A673 (cell line): ENCODE data around the gene PLEKHA6. TPM values are rescaled to one million over a fixed set of nuclear protein-coding genes. Genes with fewer than 3 reads are reported as not detected.

Experiments
- BruUV-seq: library from RNA; stranded (reverse); fragments of 400-500 nt; replicated peaks from 2 replicates; lab custom pipeline; 2021; lab: Mats Ljungman, UMichigan
- CTCF ChIA-PET: fragments of 300-600 bp; sonication (Branson Sonifier 250); formaldehyde crosslinking; loops from one replicate; lab custom pipeline; 2022; ENCODE audit warnings: antibody characterized with exemption; lab: Charles Lee
- POLR2A ChIA-PET: fragments of 300-600 bp; sonication (Branson Sonifier 250); formaldehyde crosslinking; loops from one replicate; lab custom pipeline; 2022; ENCODE audit warnings: antibody characterized with exemption; ENCODE audit not compliant: low non-redundant PET; lab: Charles Lee
- DNase-seq: peaks from one replicate; pipeline ENCODE4 v3.0.0-alpha.2; 2015; ENCODE audit warnings: low spot score
- H3K27ac ChIP-seq: fragments of 200-600 bp; sonication (generic); 2 replicates; pipeline ENCODE4 v1.5.1; 2016; ENCODE audit warnings: mixed run types, low read depth, mild to moderate bottlenecking, mixed read lengths, antibody characterized with exemption, low read length; ENCODE audit not compliant: poor library complexity, severe bottlenecking
- H3K27me3 ChIP-seq: fragments of 200-600 bp; sonication (generic); replicated peaks from 2 replicates; pipeline ENCODE4 v1.6.1; 2017; ENCODE audit warnings: mixed run types, low read depth, mild to moderate bottlenecking, mixed read lengths, antibody characterized with exemption, low read length; ENCODE audit not compliant: insufficient read depth, poor library complexity
- H3K36me3 ChIP-seq: fragments of 200-600 bp; sonication (generic); 2 replicates; pipeline ENCODE4 v1.6.1; 2016; ENCODE audit warnings: mixed run types, mild to moderate bottlenecking, mixed read lengths, antibody characterized with exemption, low read length; ENCODE audit not compliant: insufficient read depth, poor library complexity, severe bottlenecking
- H3K4me1 ChIP-seq: fragments of 200-600 bp; sonication (generic); 2 replicates; pipeline ENCODE4 v1.6.1; 2017; ENCODE audit warnings: mixed run types, mild to moderate bottlenecking, mixed read lengths, antibody characterized with exemption, low read length; ENCODE audit not compliant: insufficient read depth, poor library complexity, severe bottlenecking
- H3K4me3 ChIP-seq: fragments of 200-600 bp; sonication (generic); 2 replicates; pipeline ENCODE4 v1.5.1; 2016; ENCODE audit warnings: low read depth, mixed run types, mild to moderate bottlenecking, mixed read lengths, low read length; ENCODE audit not compliant: poor library complexity, severe bottlenecking
- H3K9me3 ChIP-seq: fragments of 200-600 bp; sonication (generic); 2 replicates; pipeline ENCODE4 v1.6.1; 2016; ENCODE audit warnings: mixed run types, low read depth, mild to moderate bottlenecking, mixed read lengths, antibody characterized with exemption, low read length; ENCODE audit not compliant: poor library complexity, severe bottlenecking
- CTCF ChIP-seq: fragments of 300-800, 200-600 bp; sonication (generic); conservative IDR thresholded peaks from 2 replicates; pipeline ENCODE4 v1.5.1; 2017; ENCODE audit warnings: low read depth, mild to moderate bottlenecking, antibody characterized with exemption, low read length, moderate library complexity, mixed read lengths
- EZH2 ChIP-seq: fragments of 200-600 bp; sonication (generic); IDR thresholded peaks from 2 replicates; pipeline ENCODE4 v1.6.1; 2017; ENCODE audit warnings: borderline replicate concordance, low read depth, mild to moderate bottlenecking, mixed read lengths, antibody characterized with exemption, low read length; ENCODE audit not compliant: poor library complexity, severe bottlenecking
- intact Hi-C: fragments of 100-400 bp; cut with micrococcal nuclease; formaldehyde crosslinking; loops from one replicate; pipeline ENCODE4 v1.10.0; 2022; ENCODE audit not compliant: unreplicated experiment
- total RNA-seq: library from RNA; stranded (reverse); gene quantifications from 2 replicates; pipeline ENCODE4 v1.2.3, GENCODE V29; 2021

Gene PLEKHA6
- total RNA-seq, 1 experiment from 2014 or later = 0.58 TPM

GRCh38 chr1:204408602-204409001 is 48.9 kb upstream of the PLEKHA6 start:
- DNase-seq = no peak
- H3K27me3 ChIP-seq = no peaks in the 10 kb centered on the region
- peaks cover 17% of the 10 kb centered on the region for H3K4me1 ChIP-seq
- ChIA-PET POLR2A (interaction anchor here (0.6 kb wide), 1 partner anchor 14 kb away, joined by 7 read pairs; no protein-coding TSS in a partner anchor), CTCF (no interaction called here)
- no peaks in the 10 kb centered on the region for H3K9me3 ChIP-seq
- H3K4me3 ChIP-seq = peak overlapping the region; percentile 99
- H3K36me3 ChIP-seq = peaks cover 45% of the 10 kb centered on the region
- intact Hi-C loops = no loop called here
- no peak overlapping the region for H3K27ac ChIP-seq
- no TSS peak for BruUV-seq
- TF ChIP-seq EZH2 (no peak), CTCF (no peak)

DNA sequence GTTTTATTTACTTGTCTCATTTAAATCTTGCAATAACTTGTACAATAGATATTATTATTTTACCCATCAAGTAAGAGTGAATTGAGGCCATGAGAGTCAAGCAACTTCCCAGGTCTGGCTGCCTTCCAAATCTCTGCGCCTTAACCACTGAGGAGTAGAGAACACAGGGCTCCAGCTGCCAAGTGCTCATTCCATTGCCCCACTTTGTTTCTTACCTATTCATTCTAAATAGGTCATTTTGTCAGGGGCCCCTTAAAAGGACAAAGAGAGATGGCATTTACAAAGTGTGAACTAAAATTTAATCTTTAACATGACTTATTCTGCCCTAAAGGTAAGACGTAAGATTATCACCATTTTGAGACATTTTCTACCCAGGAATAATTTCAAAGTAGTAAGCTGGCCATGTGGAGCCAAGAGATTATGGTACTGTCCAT is 48.4 kb upstream of the PLEKHA6 start:
- intact Hi-C loops = no loop called here
- no peak for TF ChIP-seq EZH2
- TF ChIP-seq CTCF = no peak
- DNase-seq = peak; percentile 72
- H3K27me3 ChIP-seq = no peaks in the 10 kb centered on the region
- peak overlapping the region; percentile 99 for H3K4me3 ChIP-seq
- no TSS peak for BruUV-seq
- peak overlapping the region; percentile 3 for H3K27ac ChIP-seq
- H3K4me1 ChIP-seq = peaks cover 17% of the 10 kb centered on the region
- POLR2A ChIA-PET = interaction anchor here (0.6 kb wide), 1 partner anchor 15 kb away, joined by 7 read pairs; no protein-coding TSS in a partner anchor
- peaks cover 50% of the 10 kb centered on the region for H3K36me3 ChIP-seq
- CTCF ChIA-PET = interaction anchor here (1.0 kb wide), 1 partner anchor 10 kb away, joined by 3 read pairs; no protein-coding TSS in a partner anchor
- H3K9me3 ChIP-seq = no peaks in the 10 kb centered on the region

- ChIA-PET POLR2A (no interaction called here), CTCF (interaction anchor here (1.0 kb wide), 1 partner anchor 9 kb away, joined by 3 read pairs; no protein-coding TSS in a partner anchor)
- TF ChIP-seq EZH2 (no peak), CTCF (no peak)
- intact Hi-C loops = no loop called here
- Histone ChIP-seq H3K27ac (peak overlapping the region; percentile 3), H3K27me3 (no peaks in the 10 kb centered on the region), H3K36me3 (peaks cover 54% of the 10 kb centered on the region), H3K4me1 (peaks cover 17% of the 10 kb centered on the region), H3K4me3 (peak overlapping the region; percentile 99), H3K9me3 (no peaks in the 10 kb centered on the region)
- DNase-seq = no peak
- no TSS peak for BruUV-seq
Observed at GRCh38 chr1:204407295-204407971, 47.7 kb upstream of the PLEKHA6 start.
